Measurements from ENCODE around the gene ROBO1.
"Not testable (repeated sequence)": the region's sequence is repeated elsewhere in the genome, so short reads cannot be mapped to it uniquely, and the experiment has no call there.

Gene ROBO1

GRCh38 chr3:78721771-78722543 lies 1045.8 kb downstream of the ROBO1 start:
- no peak for DNase-seq

- DNase-seq = no peak
Observed at GRCh38 chr3:78718707-78719106, 1049.1 kb downstream of the ROBO1 start.

GRCh38 chr3:78717041-78717440 lies 1050.8 kb downstream of the ROBO1 start:
- no peak for DNase-seq

- no peak for DNase-seq
Observed at GRCh38 chr3:78712941-78713340, 1054.9 kb downstream of the ROBO1 start.

- DNase-seq = no peak
Observed at GRCh38 chr3:78712270-78712669, 1055.5 kb downstream of the ROBO1 start.

- no peak for DNase-seq
Observed at GRCh38 chr3:78708565-78709073, 1059.2 kb downstream of the ROBO1 start.

GRCh38 chr3:78707609-78708008 lies 1060.2 kb downstream of the ROBO1 start:
- no peak for DNase-seq

- no peak for DNase-seq
Observed at GRCh38 chr3:78706906-78707523, 1060.8 kb downstream of the ROBO1 start.

GRCh38 chr3:78703944-78704343 lies 1063.9 kb downstream of the ROBO1 start:
- no peak for DNase-seq

GRCh38 chr3:78701537-78701936 lies 1066.3 kb downstream of the ROBO1 start:
- no peak for DNase-seq

GRCh38 chr3:78698431-78698830 lies 1069.4 kb downstream of the ROBO1 start:
- no peak for DNase-seq

- DNase-seq = no peak
Observed at GRCh38 chr3:78697426-78697825, 1070.4 kb downstream of the ROBO1 start.

GRCh38 chr3:78690766-78691165 lies 1077.0 kb downstream of the ROBO1 start:
- DNase-seq = no peak

GRCh38 chr3:78689378-78689777 lies 1078.4 kb downstream of the ROBO1 start:
- no peak for DNase-seq

GRCh38 chr3:78687520-78687919 lies 1080.3 kb downstream of the ROBO1 start:
- DNase-seq = no peak

GRCh38 chr3:78683284-78683683 lies 1084.5 kb downstream of the ROBO1 start:
- DNase-seq = no peak

- DNase-seq = not testable (repeated sequence)
Observed at GRCh38 chr3:78675119-78675805, 1092.5 kb downstream of the ROBO1 start.

GRCh38 chr3:78670746-78671145 lies 1097.1 kb downstream of the ROBO1 start:
- DNase-seq = no peak

- DNase-seq = no peak
Observed at GRCh38 chr3:78670094-78670493, 1097.7 kb downstream of the ROBO1 start.

GRCh38 chr3:78668302-78668701 lies 1099.5 kb downstream of the ROBO1 start:
- DNase-seq = no peak

- no peak for DNase-seq
Observed at GRCh38 chr3:78666470-78666800, 1101.4 kb downstream of the ROBO1 start.

- no peak for DNase-seq
Observed at GRCh38 chr3:78665776-78666469, 1101.9 kb downstream of the ROBO1 start.

- DNase-seq = no peak
Observed at GRCh38 chr3:78665101-78665500, 1102.7 kb downstream of the ROBO1 start.
